Measurements from ENCODE around the gene ZMIZ2.
"Not testable (repeated sequence)": the region's sequence is repeated elsewhere in the genome, so short reads cannot be mapped to it uniquely, and the experiment has no call there.

ZMIZ2 gene

DNA sequence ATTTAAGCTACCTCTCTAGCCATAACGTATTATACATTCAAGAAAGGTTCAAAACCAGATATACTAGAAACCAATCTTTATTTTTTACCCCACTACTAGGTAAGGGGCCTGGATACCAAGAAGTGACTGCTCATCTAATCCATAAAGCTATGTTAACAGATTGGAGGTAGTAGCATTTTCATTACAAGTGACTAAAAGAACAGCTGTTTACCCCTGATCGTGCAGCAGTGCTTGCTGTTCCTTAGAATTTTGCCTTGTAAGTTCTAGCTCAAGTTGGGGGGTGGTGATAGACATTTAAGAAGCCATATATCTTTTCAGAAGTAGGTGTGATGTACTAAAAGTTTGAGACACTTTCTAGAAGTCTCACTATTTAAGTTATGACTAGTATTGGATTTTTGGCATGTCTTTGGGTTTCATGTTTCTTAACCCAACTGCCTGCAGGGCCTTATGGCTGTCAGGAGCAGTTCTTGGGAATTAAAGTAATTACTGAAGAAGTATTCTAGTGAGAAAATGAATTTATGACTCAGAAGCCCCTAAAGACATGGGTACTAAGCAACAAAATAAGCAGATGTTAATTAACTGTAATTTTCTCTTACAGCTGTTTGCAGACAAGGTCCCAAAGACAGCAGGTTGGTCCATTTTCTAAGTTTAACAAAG, 50.1 kb downstream of the ZMIZ2 start:
- DNase-seq (ENCODE audit: low read depth in 2 of 3, low spot score in 1 of 3): no peak

DNA sequence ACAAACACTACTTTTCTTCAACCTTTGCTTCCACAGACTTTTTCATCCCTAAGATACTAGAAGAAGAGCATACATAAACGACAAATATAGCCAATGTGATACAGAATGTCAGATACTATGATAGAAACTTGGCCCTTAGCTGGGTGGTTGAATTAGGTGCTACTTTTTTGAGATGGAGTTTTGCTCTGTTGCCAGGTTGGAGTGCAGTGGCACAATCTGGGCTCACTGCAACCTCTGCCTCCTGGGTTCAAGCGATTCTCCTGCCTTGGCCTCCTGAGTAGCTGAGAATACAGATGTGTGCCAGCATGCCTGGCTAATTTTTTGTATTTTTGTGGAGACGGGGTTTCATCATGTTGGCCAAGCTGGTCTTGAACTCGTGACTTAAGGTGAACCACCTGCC, 51.3 kb downstream of the ZMIZ2 start:
- DNase-seq (ENCODE audit: low read depth in 2 of 3, low spot score in 1 of 3): no peak

DNA sequence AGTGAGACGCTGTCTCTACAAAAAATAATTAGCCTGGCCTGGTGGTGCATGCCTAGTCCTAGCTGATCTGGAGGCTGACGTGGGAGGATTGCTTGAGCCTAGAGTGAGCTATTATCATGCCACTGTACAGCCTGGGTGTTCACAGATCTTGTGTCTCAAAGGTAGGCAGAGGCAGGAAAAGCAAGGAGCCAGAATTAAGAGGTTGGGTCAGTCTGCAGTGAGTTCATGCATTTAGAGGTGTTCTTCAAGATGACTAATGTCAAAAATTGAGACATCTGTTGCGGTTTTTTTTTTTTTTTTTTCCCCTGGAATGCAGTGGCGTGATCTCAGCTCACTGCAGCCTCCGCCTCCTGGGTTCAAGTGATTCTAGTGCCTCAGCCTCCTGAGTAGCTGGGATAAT, 53.2 kb downstream of the ZMIZ2 start:
- DNase-seq (ENCODE audit: low read depth in 2 of 3, low spot score in 1 of 3): no peak

DNA sequence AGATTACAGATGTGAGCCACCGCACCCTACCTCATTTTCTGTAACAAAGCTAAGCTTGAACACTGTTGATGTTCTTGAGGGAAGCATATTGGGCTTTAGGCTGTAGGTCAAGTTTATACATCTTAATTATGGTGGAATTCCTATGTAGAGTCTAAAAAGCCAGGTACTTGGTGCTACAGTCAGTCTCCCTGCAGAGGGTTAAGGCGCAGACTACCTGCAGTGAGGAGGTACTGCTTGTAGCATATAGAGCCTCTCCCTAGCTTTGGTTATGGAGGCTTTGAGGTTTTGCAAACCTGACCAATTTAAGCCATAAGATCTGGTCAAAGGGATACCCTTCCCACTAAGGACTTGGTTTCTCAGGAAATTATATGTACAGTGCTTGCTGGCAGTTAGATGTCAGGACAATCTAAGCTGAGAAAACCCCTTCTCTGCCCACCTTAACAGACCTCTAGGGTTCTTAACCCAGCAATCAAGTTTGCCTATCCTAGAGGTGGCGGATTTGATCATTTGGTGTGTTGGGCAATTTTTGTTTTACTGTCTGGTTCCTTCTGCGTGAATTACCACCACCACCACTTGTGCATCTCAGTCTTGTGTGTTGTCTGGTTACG, 53.9 kb downstream of the ZMIZ2 start:
- DNase-seq (ENCODE audit: low read depth in 2 of 3, low spot score in 1 of 3): no peak

DNA sequence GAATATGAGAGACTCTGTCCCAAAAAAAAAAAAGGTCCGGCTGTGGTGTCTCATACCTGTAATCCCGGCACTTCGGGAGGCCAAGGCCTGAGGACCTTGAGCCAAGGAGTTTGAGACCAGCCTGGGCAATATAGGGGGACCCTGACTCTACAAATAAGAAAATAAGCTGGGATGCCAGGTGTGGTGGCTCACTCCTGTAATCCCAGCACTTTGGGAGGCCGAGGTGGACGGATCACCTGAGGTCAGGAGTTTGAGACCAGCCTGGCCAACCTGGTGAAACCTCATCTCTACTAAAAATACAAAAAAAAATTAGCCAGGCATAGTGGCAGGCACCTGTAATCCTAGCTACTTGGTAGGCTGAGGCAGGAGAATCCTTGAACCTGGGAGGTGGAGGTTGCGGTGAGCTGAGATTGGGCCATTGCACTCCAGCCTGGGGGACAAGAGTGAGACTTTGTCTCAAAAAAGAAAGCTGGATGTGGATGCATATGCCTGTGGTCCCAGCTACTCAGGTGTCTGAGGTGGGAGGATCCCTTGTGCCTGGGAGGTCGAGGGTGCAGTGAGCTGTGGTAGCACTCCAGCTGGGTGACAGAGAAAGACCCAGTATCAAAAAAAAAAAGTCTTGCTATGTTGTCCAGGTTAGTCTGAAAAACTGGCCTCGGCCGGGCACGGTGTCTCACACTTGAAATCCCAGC, 55.3 kb downstream of the ZMIZ2 start:
- not testable (repeated sequence) for DNase-seq (ENCODE audit: low read depth in 2 of 3, low spot score in 1 of 3)

DNA sequence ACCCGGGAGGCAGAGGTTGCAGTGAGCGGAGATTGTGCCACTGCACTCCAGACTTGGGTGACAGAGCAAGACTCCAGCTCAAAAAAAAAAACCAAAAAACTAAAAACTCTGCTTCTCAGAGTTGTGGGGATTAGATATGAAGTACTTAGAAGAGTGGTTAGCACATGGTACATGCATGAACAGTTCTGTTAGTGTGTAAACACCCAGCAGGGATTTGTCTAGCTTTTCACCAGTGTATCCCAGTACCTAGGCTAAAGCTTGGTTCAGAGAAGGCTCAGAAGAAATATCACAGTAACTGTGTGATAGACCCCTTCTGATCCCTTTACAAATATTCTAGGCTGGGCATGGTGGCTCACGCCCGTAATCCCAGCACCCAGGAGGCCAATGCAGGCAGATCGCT, 57.3 kb downstream of the ZMIZ2 start:
- DNase-seq (ENCODE audit: low read depth in 2 of 3, low spot score in 1 of 3): no peak

DNA sequence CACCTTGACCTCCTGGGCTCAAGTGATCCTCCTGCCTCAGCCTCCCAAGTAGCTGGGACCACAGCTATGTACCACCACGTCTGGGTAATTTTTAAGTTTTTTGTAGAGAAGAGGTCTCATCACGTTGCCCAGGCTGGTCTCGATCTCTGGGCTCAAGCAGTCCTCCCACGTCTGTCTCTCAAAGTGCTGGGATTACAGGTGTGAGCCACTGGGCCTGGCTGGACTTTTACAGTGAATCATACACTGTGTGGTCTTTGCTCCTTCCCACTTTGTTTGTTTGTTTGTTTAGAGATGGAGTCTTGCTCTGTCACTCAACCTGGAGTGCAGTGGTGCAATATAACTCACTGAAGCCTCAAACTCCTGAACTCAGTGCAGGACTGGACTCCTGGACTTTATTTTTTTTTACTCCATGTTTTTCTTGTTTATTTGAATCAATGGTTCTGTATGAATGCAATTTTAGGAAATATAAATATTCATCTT, 60.3 kb downstream of the ZMIZ2 start:
- no peak for DNase-seq (ENCODE audit: low read depth in 2 of 3, low spot score in 1 of 3)

DNA sequence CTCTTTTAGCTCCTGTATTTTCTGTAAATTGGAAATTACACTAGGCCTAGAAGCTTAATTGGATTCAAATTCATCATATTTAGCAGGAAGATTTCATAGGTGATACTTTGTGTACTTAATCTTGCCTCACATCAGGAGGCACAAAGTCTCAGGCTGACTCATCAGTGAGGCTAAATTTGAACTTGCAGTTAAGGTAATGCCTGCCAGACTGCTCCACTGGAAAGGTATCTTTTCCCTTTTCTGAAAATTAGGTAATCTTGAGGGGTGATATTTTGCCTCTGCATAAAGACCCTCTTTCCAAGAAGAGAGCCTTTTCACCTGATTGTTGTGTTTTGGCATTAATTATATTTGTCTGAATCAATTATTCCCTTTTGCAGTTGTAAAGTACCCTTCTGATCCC, 62.4 kb downstream of the ZMIZ2 start:
- DNase-seq (ENCODE audit: low read depth in 2 of 3, low spot score in 1 of 3): no peak

DNA sequence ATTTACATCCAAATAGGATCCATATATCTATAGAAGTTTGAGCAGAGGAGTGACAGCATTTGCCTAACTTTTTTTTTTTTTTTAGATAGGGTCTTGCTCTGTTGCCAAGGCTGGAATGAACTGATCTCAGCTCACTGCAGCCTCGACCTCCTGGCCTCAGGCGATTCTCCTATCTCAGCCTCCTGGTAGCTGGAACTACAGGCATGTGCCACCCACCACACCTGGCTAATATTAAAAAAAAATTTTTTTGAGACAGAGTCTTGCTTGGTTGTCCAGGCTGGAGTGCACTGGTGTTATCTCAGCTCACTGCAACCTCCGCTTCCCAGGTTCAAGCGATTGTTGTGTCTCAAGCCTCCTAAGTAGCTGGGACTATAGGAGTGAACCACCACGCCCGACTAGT, 62.9 kb downstream of the ZMIZ2 start:
- DNase-seq (ENCODE audit: low read depth in 2 of 3, low spot score in 1 of 3): no peak

DNA sequence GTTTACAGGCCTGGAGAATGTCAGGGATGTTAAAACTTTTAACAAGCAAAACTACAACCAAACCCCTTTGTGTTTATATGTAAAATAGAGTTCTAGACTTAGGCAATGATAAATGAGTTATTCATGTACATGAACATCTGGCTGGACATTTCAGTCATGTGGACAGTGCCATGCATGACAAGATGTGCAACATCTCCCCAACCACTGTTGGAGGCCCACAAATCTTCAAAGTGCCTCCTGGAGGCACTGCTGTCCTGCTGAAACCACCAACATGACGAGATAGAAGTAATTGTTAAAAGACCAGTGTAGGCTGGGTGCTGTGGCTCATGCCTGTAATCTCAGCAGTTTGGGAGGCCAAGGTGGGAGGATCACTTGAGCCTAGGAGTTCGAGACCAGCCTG, 66.3 kb downstream of the ZMIZ2 start:
- no peak for DNase-seq (ENCODE audit: low read depth in 2 of 3, low spot score in 1 of 3)

DNA sequence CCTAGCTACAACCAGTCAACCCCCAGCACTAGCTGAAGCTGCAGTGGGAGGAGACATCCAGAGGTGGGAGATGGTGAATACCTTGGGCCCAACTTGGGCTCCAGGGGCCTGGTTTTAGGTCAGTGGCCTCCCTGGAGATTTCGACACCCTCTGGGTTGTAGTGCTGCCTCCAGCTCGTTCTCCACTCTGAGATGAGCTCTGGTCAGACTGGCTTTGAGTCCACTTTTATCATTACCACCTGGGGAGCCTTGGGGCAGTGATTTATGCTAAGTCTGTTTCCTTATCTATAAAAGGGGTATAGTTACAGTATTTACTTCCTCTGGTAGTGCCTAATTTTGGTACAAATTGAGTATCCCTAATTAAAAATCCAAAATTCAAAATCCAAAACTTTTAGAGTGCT, 70.6 kb downstream of the ZMIZ2 start:
- no peak for DNase-seq (ENCODE audit: low read depth in 2 of 3, low spot score in 1 of 3)

All from stimulated activated CD4-positive, alpha-beta T cell treated with anti-CD3 and anti-CD28 coated beads, Interleukin-12 subunit alpha, Interleukin-12 subunit beta, amount 100 ng/mL, for 48 hours (primary cell).